Left lung (tissue), 10 donors: ENCODE measurements around the gene ACTA2. TPM values are rescaled to one million over a fixed set of nuclear protein-coding genes. Genes with fewer than 3 reads are reported as not detected.

Experiments
- ATAC-seq: fragments of 200-7000 bp; cut with Tn5 transposase; one replicate; pipeline ENCODE4 v1.9.1; 2020; ENCODE audit warnings: moderate library complexity
- DNase-seq, 4 donors: peaks; one replicate each; pipeline ENCODE4 v3.0.0-alpha.2; 2013 to 2020
- H3K27ac ChIP-seq, 2 donors: fragments of 200-600 bp; sonication (generic) in 1 of 2; one replicate each; pipeline versions ENCODE4 v1.5.0 to v1.8.0; 2020 to 2021
- H3K27me3 ChIP-seq, 2 donors: fragments of 200-600 bp; sonication (generic) in 1 of 2; one replicate each; pipeline versions ENCODE4 v1.5.0 to v1.8.0; 2020 to 2021
- H3K36me3 ChIP-seq, 2 donors: fragments of 200-600 bp; sonication (generic) in 1 of 2; one replicate each; pipeline versions ENCODE4 v1.5.0 to v1.8.0; 2020 to 2021
- H3K4me1 ChIP-seq, 2 donors: fragments of 200-600 bp; one replicate each; pipeline ENCODE4 v1.8.0; 2021
- H3K4me3 ChIP-seq, 2 donors: fragments of 200-600 bp; sonication (generic) in 1 of 2; one replicate each; pipeline versions ENCODE4 v1.5.0 to v1.8.0; 2020 to 2021; ENCODE audit warnings: mild to moderate bottlenecking in 1 of 2
- H3K9me3 ChIP-seq, 2 donors: fragments of 200-600 bp; sonication (generic) in 1 of 2; one replicate each; pipeline versions ENCODE4 v1.5.0 to v1.8.0; 2020 to 2021
- intact Hi-C, 2 donors: fragments of 100-400 bp; cut with DNase I; formaldehyde crosslinking; loops; one replicate each; pipeline versions ENCODE4 v1.11.2 to v1.14.2; 2022
- polyA plus RNA-seq, 6 donors: library from polyadenylated mRNA; unstranded; fragments of 120-200 nt; gene quantifications; one replicate each; pipeline ENCODE4 v1.2.1, GENCODE V29; 2013; ENCODE audit not compliant: insufficient read length in 6 of 6
- total RNA-seq, 2 donors: library from RNA; stranded (reverse); fragmentation: NEBNext Ultra II Directional; extraction: Animal tissue kit (Norgen Biotek cat#: 25700); gene quantifications; one replicate each; pipeline ENCODE4 v1.2.1, GENCODE V29; 2021
- TF ChIP-seq, protein P1 (sequence below), 2 donors: fragments of 200-600 bp; sonication (generic) in 1 of 2; IDR thresholded peaks; one replicate each; pipeline versions ENCODE4 v1.5.0 to v1.8.0; 2021; ENCODE audit warnings: antibody characterized with exemption in 2 of 2
- donor health status: DM: no; HTN: yes; CAD: no.
- donor health status: DM: no; HTN: no; CAD: no.

ACTA2 gene
- total and polyA plus RNA-seq, 8 donors, result 415 to 612 (median 495) TPM

DNA sequence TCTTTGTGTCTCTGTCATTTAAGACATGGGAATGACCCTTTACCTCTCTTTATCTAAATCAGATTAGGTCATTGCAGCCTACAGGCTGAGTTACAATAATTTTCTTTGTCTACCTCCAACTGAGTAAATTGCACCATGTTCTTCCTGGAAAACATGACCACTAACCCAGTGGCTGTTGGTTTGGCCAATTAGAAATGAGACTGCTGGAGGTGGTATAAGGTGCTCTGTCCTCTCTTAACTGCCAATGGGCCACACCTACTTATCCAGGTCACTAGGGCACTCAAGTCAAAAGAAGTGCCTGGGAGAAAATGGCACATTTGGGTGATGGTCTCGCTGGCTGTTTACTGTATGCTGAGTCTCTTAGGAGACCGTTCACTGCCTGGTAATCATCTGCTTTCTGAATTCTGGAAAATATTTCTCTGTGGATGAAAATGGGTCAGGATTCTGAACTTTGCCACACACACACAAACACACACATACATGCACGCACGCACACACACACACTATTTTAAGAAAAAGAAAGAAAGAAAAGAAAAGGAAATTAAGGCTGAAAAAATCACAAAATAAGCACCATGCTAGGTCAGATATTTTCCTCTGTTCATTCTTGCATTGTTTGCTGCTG lies 56.1 kb downstream of the ACTA2 start:
- peaks cover 16 to 19% of the 10 kb centered on the region in 2 donors for H3K4me1 ChIP-seq
- TF ChIP-seq, protein P1, sequence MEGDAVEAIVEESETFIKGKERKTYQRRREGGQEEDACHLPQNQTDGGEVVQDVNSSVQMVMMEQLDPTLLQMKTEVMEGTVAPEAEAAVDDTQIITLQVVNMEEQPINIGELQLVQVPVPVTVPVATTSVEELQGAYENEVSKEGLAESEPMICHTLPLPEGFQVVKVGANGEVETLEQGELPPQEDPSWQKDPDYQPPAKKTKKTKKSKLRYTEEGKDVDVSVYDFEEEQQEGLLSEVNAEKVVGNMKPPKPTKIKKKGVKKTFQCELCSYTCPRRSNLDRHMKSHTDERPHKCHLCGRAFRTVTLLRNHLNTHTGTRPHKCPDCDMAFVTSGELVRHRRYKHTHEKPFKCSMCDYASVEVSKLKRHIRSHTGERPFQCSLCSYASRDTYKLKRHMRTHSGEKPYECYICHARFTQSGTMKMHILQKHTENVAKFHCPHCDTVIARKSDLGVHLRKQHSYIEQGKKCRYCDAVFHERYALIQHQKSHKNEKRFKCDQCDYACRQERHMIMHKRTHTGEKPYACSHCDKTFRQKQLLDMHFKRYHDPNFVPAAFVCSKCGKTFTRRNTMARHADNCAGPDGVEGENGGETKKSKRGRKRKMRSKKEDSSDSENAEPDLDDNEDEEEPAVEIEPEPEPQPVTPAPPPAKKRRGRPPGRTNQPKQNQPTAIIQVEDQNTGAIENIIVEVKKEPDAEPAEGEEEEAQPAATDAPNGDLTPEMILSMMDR (IDR thresholded peaks at IDR 0.05), result no peak
- intact Hi-C loops, result no loop called here
- no peaks in the 10 kb centered on the region for H3K9me3 ChIP-seq
- peak overlapping the region; percentile 19 to 66 for H3K27ac ChIP-seq
- no peak overlapping the region for H3K4me3 ChIP-seq
- no peaks in the 10 kb centered on the region for H3K27me3 ChIP-seq
- no peaks in the 10 kb centered on the region for H3K36me3 ChIP-seq
- DNase-seq (no peak), ATAC-seq (peak; percentile 12)

DNA sequence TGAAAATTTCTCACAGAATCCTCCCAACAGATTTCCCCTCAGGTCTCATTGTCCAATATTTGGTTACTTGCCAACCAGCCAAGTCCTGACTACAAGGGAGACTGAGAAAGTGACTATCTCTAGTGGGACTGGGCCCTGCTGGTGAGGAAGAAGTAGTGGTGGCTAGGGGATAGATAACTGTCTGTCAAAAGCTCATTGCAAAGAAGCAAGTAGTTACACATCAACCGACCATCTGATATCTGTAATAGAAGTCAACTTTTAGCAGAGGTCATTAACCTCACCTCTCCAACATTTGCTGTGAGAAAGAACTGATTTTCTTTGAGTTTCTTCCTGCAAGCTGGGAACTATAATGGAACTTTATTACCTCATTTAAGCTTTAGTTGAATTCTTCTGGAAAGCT lies 57.3 kb downstream of the ACTA2 start:
- H3K9me3 ChIP-seq, result no peaks in the 10 kb centered on the region
- H3K36me3 ChIP-seq, result no peaks in the 10 kb centered on the region
- no peak for DNase-seq
- H3K4me3 ChIP-seq, result no peak overlapping the region
- H3K4me1 ChIP-seq, result peaks cover 14 to 26% of the 10 kb centered on the region in 2 donors
- TF ChIP-seq, protein P1 (IDR thresholded peaks at IDR 0.05), result no peak
- no peaks in the 10 kb centered on the region for H3K27me3 ChIP-seq
- no peak overlapping the region for H3K27ac ChIP-seq
- intact Hi-C loops, result no loop called here
- no peak for ATAC-seq

DNA sequence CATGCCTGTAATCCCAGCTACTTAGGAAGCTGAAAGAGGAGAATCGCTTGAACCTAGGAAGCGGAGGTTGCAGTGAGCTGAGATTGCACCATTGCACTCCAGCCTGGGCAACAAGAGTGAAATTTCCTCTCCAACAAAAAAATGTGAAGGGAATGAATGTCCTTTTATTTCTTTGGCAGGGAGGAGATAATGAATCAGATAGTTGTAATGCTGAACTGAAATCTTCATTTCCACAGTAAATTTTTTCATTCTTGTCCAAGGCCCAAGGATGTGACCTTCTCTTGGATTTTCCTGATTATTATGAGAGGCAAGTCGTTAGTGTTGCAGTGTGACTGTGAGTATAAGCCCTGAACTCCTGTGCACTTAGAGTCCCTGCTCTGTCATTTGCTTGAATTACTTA lies 59.0 kb downstream of the ACTA2 start:
- Histone ChIP-seq H3K4me3 (no peak overlapping the region), H3K36me3 (no peaks in the 10 kb centered on the region), H3K9me3 (no peaks in the 10 kb centered on the region), H3K27me3 (no peaks in the 10 kb centered on the region), H3K27ac (peak overlapping the region in 1 of 2 donors; percentile 16), H3K4me1 (peaks cover 14 to 29% of the 10 kb centered on the region in 2 donors)
- intact Hi-C loops, result no loop called here
- ATAC-seq (no peak), DNase-seq (no peak)
- TF ChIP-seq, protein P1 (IDR thresholded peaks at IDR 0.05), result no peak

DNA sequence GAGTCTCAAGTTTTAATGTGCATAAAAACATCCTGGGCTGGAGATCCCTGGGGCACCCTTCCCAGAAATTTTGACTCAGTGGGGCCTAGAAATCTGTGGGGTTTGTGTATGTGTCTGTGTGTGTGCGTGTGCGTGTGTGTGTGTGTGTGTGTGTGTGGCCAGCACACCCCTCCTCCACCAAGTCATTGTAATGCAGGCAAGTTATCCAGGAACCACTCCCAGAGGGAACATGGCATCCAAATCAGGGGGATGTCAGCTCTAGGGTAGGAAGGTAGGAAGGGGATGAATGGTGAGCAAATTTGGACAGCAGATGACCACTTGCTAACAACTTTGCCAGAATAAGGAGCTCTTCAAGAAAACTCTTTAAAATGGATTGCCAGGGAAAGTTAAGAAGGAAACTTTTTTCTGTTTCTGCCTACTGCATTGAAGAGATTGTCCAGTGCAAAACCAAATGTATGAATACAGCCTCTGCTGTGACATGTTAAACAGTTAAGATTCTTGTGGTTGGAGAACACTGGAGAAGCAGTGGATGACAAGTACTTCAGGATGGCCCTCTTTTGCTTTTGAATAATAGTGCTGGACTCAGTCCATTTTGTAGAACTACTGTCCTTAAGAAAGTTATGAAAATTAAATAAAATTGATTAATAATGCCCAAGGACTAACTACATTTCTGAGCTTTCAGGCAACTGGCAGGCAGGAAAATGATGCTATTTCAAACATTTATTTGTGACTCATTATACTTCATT lies 60.2 kb downstream of the ACTA2 start:
- no peak for DNase-seq
- intact Hi-C loops, result no loop called here
- Histone ChIP-seq H3K27ac (peak overlapping the region in 1 of 2 donors; percentile 34), H3K27me3 (no peaks in the 10 kb centered on the region), H3K9me3 (no peaks in the 10 kb centered on the region), H3K36me3 (no peaks in the 10 kb centered on the region), H3K4me1 (peaks cover 11 to 28% of the 10 kb centered on the region in 2 donors), H3K4me3 (no peak overlapping the region)
- no peak for ATAC-seq
- TF ChIP-seq, protein P1 (IDR thresholded peaks at IDR 0.05), result no peak

DNA sequence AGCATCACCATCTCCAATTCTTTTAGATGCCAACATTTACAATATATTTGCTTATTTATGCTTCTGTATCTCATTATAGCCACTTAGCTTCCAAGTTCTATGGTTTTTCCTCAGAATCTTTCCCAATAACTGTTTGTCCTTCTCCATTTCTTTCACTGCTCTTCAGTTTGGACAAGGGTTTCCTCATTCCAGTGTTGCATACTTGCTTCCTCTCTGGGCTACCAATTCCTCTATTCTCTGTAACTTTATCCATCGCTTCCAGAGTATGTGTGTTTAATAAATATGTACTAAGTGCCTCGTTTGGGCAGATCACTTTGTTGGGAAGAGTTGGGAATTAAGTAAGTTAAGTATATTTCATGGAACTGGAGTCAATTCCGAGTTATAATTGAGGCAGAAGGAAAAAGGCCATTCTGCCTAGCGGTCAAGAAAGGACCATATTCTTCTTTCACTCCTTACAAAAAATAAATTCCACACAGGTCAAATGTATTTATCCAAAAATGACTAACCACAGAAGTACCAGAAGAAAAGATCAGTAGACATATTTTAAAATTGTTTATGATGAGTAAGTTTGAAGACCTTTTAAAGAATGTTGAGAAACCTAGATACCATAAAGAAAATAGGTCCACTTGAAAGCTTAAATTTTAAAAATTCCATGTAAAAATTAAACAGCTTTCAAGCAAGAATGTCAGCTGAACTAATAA lies 61.7 kb downstream of the ACTA2 start:
- Histone ChIP-seq H3K27me3 (no peaks in the 10 kb centered on the region), H3K27ac (no peak overlapping the region), H3K4me1 (peaks cover 0 to 31% of the 10 kb centered on the region in 2 donors), H3K9me3 (no peaks in the 10 kb centered on the region), H3K36me3 (no peaks in the 10 kb centered on the region), H3K4me3 (no peak overlapping the region)
- TF ChIP-seq, protein P1 (IDR thresholded peaks at IDR 0.05), result no peak
- intact Hi-C loops, result no loop called here
- ATAC-seq (no peak), DNase-seq (no peak)
